Measurements from ENCODE around the gene ELAVL2. TPM values are rescaled to one million over a fixed set of nuclear protein-coding genes. Genes with fewer than 3 reads are reported as not detected.

The ELAVL2 gene
- total RNA-seq, 1 experiment from 2014 or later: 16.8 TPM

DNA sequence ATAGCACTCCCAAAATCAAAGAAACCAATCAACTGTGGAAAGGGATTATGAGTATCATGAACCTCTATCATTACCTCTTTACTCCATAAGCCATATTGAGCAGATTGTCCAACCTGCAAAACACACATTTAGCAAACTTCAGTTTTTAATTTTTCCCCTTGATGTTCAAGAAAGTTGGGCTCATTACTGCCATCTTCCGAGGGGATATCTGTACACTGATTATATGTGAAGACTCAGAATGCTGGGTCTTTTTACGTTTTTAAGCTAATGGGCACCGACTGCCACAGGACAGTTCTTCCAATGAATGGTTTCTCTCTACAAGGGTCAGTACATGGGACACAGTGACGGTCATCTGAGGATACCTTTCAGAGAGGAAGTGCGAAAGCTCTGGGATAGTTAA lies 132.7 kb downstream of the ELAVL2 start:
- no peaks in the 10 kb centered on the region for H3K27me3 Mint-ChIP-seq (ENCODE audit: low read depth)
- no peak overlapping the region for H3K4me2 ChIP-seq (ENCODE audit: insufficient read depth, insufficient read length, low read length)
- H3K27ac ChIP-seq (ENCODE audit: insufficient read length, low read depth, low read length): no peak overlapping the region
- no peak overlapping the region for H3K4me3 Mint-ChIP-seq
- H3K79me2 ChIP-seq (ENCODE audit: insufficient read depth, low read length): no peaks in the 10 kb centered on the region; the same call in 1 of the 2 replicates
- H3K4ac ChIP-seq (ENCODE audit: low read depth, low read length): no peak overlapping the region
- DNase-seq: no peak
- no peak for TF ChIP-seq CTCF (conservative IDR thresholded peaks at IDR 0.05)
- H3K18ac ChIP-seq (ENCODE audit: insufficient read length, low read depth, low read length): no peak overlapping the region
- no peak overlapping the region for H4K91ac ChIP-seq (ENCODE audit: insufficient read length, low read depth, low read length)
- no peak overlapping the region for H3K27ac Mint-ChIP-seq
- no peak overlapping the region for H3K23ac ChIP-seq (ENCODE audit: insufficient read length, low read depth, low read length)
- WGBS (ENCODE audit: extremely low coverage, insufficient read length, low lambda C conversion rate): no CpG with 5 or more reads among the region's 5 CpGs
- H2AK5ac ChIP-seq (ENCODE audit: insufficient read length, low read length): no peak overlapping the region
- no peak overlapping the region for H2BK120ac ChIP-seq (ENCODE audit: low read depth, low read length, poor library complexity, severe bottlenecking)
- H3K79me1 ChIP-seq (ENCODE audit: insufficient read depth, low read depth, low read length, poor library complexity, severe bottlenecking): peaks cover 3% of the 10 kb centered on the region
- no peaks in the 10 kb centered on the region for H3K23me2 ChIP-seq (ENCODE audit: insufficient read length, low read depth, low read length, poor library complexity, severe bottlenecking)
- H2BK12ac ChIP-seq (ENCODE audit: insufficient read length, low read depth, low read length): no peak overlapping the region
- H3K27me3 ChIP-seq (ENCODE audit: insufficient read depth, low read length): no peaks in the 10 kb centered on the region
- no peak overlapping the region for H3T11ph ChIP-seq (ENCODE audit: low read length)
- peaks cover 10% of the 10 kb centered on the region; the same call in 1 of the 2 replicates for H3K4me1 ChIP-seq (ENCODE audit: insufficient read depth, low read length)
- no peaks in the 10 kb centered on the region for H4K20me1 ChIP-seq (ENCODE audit: control insufficient read depth, insufficient read depth, insufficient read length)
- H3K9me3 Mint-ChIP-seq: no peaks in the 10 kb centered on the region
- peaks cover 29 to 31% of the 10 kb centered on the region in 2 experiments for H3K4me1 Mint-ChIP-seq
- no peak overlapping the region for H2BK15ac ChIP-seq (ENCODE audit: low read depth, low read length)
- no peak overlapping the region for H3K9ac ChIP-seq (ENCODE audit: extremely low read depth, insufficient read length, low read length)
- no peak overlapping the region for H2BK20ac ChIP-seq (ENCODE audit: low read depth, low read length, poor library complexity, severe bottlenecking)
- no peak overlapping the region for H2BK5ac ChIP-seq (ENCODE audit: insufficient read length, low read length)
- no peak overlapping the region for H3K56ac ChIP-seq (ENCODE audit: insufficient read length, low read depth, low read length)
- H3K9me3 ChIP-seq (ENCODE audit: control insufficient read depth, low read depth, low read length): no peaks in the 10 kb centered on the region
- H3K36me3 Mint-ChIP-seq (ENCODE audit: insufficient read depth in 1 of 3, low read depth in 3 of 3): peaks cover 0 to 10% (median 2%) of the 10 kb centered on the region in 3 experiments; a peak in 4 of 7 replicates
- H2AFZ ChIP-seq (ENCODE audit: low read length): no peak overlapping the region
- H4K5ac ChIP-seq (ENCODE audit: insufficient read length, low read depth, low read length): no peak overlapping the region
- no peak overlapping the region for H3K14ac ChIP-seq (ENCODE audit: insufficient read depth, low read length)
- no peak overlapping the region for H4K8ac ChIP-seq (replicated peaks; ENCODE audit: insufficient read length, low read depth, low read length)
